GM19240 (cell line): ENCODE results near the gene RFC4.

Experiments used
- DNase-seq: peaks from one replicate; pipeline ENCODE4 v3.0.0; 2011; ENCODE audit warnings: low spot score; ENCODE audit not compliant: insufficient read length

Gene RFC4

GRCh38 chr3:186750316-186750715 lies 56.0 kb downstream of the RFC4 start:
- no peak for DNase-seq

- no peak for DNase-seq
Observed at GRCh38 chr3:186746008-186746407, 60.3 kb downstream of the RFC4 start.

GRCh38 chr3:186743666-186744065 lies 62.6 kb downstream of the RFC4 start:
- DNase-seq, result no peak

- DNase-seq, result no peak
Observed at GRCh38 chr3:186742618-186743380, 63.5 kb downstream of the RFC4 start.
